ENCODE data around the gene RINL. TPM values are rescaled to one million over a fixed set of nuclear protein-coding genes. Genes with fewer than 3 reads are reported as not detected.
"Not testable (repeated sequence)": the region's sequence is repeated elsewhere in the genome, so short reads cannot be mapped to it uniquely, and the experiment has no call there.

RINL gene
- total RNA-seq, 2 experiments from 2014 or later, result 92.6 to 100.0 TPM

DNA sequence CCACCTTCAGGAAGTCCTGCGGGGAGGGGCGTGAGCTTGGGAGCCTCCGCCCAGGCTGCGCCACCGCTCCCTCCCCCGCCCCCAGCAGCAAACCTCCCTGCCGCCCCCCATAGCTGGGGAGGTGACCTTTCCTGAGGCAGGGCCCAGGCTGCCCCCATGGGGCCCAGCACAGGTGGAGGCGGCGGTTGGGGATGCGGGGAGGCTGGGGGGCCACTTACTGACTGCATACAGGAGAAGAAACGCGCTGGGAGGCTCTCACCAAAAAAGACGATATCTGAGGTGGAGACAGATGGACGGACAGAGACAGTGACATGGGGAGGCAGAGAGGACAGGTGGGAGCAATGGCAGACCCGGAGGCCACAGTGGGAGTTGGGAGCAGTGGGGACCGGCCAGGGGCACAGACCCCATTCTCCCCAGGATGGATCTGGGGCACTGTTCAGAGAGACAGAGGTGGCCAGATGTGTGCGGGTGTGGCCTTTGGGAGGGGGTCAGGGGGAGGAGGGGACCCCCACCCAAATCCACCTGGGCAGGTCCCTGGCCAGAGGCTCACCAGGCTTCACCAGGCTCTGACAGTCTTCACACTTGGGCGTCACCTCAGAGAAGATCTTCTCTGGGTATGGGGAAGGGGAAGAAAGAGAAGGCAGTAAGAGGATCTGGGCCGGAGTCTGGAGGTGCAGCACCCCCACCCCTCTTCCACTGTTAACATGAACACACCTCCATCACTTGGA is 3.0 kb upstream of the RINL start:
- POLR2A ChIA-PET, result no interaction called here
- CTCF ChIA-PET, result interaction anchor here (1.4 kb wide), 1 partner anchor 12 kb away, joined by 3 read pairs; no protein-coding TSS in a partner anchor
- Mint-ChIP-seq H3K27me3 (no peaks in the 10 kb centered on the region), H3K36me3 (peaks cover 13% of the 10 kb centered on the region), H3K4me1 (ENCODE audit: low read depth) (peaks cover 29% of the 10 kb centered on the region), H3K27ac (no peak overlapping the region), H3K4me3 (no peak overlapping the region), H3K9me3 (no peaks in the 10 kb centered on the region)
- intact Hi-C loops (cut with micrococcal nuclease), result no loop called here
- no peak for DNase-seq

DNA sequence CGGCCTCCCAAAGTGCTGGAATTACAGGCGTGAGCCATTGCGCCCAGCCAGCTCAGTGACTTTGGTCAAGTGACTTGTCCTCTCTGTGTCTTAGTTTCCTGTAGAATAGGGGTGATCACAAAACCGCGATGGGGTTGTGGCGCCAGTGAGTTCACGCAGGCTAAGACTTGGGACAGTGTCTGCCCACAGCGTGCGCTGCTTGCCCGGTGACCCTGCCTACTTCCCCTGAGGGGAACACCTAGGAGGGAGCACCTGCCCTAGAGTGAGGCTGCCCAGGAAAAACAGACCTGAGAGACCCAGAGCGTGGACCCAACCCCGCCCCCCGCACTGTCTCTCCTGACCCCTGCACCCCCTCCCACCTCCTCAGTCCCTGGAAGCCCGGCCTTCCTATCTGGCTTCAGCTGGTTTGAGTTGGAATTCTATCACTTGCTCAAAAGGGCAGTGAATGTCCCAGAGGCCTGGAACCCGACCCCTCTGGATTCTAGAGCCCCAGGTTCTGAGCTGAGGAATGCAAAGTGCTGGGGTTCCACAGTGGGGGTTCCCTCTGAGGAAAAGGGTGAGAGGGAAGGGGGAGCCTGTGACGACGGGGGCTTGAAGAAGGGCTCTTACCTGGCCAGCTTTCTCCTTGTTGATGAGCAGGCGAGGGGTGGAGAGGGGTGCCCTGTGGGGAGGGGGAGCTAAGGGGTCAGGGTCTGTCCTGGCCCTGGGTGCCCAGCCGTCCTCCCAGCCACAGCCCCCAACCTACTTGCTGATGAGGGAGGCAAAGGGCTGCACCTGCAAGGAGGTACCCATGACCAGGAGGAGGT is 2.2 kb upstream of the RINL start:
- no peak for DNase-seq
- H3K27ac Mint-ChIP-seq, result peak overlapping the region; percentile 70
- H3K9me3 Mint-ChIP-seq, result no peaks in the 10 kb centered on the region
- ChIA-PET CTCF (interaction anchor here (4.9 kb wide), 1 partner anchor 8 kb away, joined by 51 read pairs; no protein-coding TSS in a partner anchor), POLR2A (interaction anchor here (0.6 kb wide), 1 partner anchor 21 kb away, joined by 3 read pairs; no protein-coding TSS in a partner anchor)
- H3K27me3 Mint-ChIP-seq, result no peaks in the 10 kb centered on the region
- intact Hi-C loops (cut with micrococcal nuclease), result no loop called here
- H3K4me3 Mint-ChIP-seq, result no peak overlapping the region
- H3K36me3 Mint-ChIP-seq, result peaks cover 14% of the 10 kb centered on the region
- peaks cover 30% of the 10 kb centered on the region for H3K4me1 Mint-ChIP-seq (ENCODE audit: low read depth)

- Mint-ChIP-seq H3K9me3 (no peaks in the 10 kb centered on the region), H3K27me3 (no peaks in the 10 kb centered on the region), H3K27ac (peak overlapping the region; percentile 99), H3K4me1 (ENCODE audit: low read depth) (peaks cover 30% of the 10 kb centered on the region), H3K36me3 (peaks cover 14% of the 10 kb centered on the region), H3K4me3 (no peak overlapping the region)
- intact Hi-C loops (cut with micrococcal nuclease), result no loop called here
- DNase-seq, result no peak
- POLR2A ChIA-PET, result interaction anchor here (0.6 to 2.1 kb wide), 6 partner anchors 10 to 47 kb away, joined by 3 to 6 read pairs (median 4); partner anchors contain the start of genes ECH1, NFKBIB and SIRT2
- CTCF ChIA-PET, result interaction anchor here (0.7 to 4.9 kb wide), 6 partner anchors 9 to 245 kb away, joined by 4 to 51 read pairs (median 5); partner anchors contain the start of genes MRPS12 and SARS2
Measured at GRCh38 chr19:38879400-38879751, 1.3 kb upstream of the RINL start.

DNA sequence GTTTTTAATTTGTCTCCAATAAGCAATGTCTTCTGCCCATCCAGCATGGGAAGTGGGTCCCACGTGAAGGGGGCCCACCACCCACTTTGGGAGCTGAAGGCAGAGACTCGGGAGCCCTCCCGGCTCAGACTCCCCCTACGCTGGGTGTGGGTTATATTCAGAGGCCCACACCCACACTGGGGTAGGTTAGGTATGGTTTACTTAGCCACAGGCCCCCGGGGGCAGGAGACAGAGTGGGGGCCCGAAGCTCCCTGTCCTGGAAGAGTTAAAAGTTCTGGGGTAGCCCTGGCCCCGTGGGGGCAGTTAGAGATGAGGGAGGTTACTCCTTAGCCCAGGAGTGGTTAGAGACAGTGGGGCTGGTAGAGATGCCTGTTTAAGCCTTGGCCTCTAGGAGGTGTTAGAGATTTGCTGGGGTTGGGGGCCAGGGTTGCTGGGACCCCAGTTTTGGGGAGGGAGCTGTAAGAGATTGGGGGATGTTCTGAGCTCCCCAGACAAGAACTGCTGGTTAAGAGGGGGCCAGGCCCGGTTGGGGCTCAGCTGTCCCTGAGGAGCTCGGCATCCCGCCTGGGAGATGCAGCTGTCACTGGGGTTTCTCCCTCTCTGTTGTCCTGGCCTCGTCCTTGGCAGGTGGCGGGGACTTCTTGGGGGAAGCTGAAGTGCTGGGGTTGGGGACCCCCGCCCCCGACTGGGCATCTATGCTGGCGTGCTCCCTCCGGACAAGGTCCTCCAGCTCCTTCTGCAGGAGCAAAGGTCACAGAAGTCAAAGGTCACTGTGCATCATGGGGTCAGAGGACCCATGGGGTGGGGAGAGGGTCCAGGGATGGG is 712 bp upstream of the RINL start:
- intact Hi-C loops (cut with micrococcal nuclease), result no loop called here

GRCh38 chr19:38875656-38876395 is 2.2 kb downstream of the RINL start:
- peak overlapping the region; percentile 39 for H3K4me3 Mint-ChIP-seq
- no peak for DNase-seq

More for the DNA sequence above, 712 bp upstream of the RINL start:
- Mint-ChIP-seq H3K27ac (peak overlapping the region; percentile 99), H3K27me3 (no peaks in the 10 kb centered on the region), H3K4me1 (ENCODE audit: low read depth) (peaks cover 30% of the 10 kb centered on the region), H3K9me3 (no peaks in the 10 kb centered on the region), H3K4me3 (peak overlapping the region; percentile 98), H3K36me3 (peaks cover 14% of the 10 kb centered on the region)
- ChIA-PET POLR2A (interaction anchor here (1.1 to 2.1 kb wide), 8 partner anchors 10 to 47 kb away, joined by 3 to 10 read pairs (median 5); partner anchors contain the start of genes ECH1, NFKBIB and SIRT2), CTCF (interaction anchor here (0.7 to 4.9 kb wide), 9 partner anchors 8 to 244 kb away, joined by 3 to 51 read pairs (median 5); partner anchors contain the start of genes MRPS12 and SARS2)
- no peak for DNase-seq

GRCh38 chr19:38873400-38873799 is 4.7 kb downstream of the RINL start:
- H3K4me1 Mint-ChIP-seq (ENCODE audit: low read depth), result peaks cover 42% of the 10 kb centered on the region
- H3K27ac Mint-ChIP-seq, result peak overlapping the region; percentile 3
- H3K27me3 Mint-ChIP-seq; H3K9me3 Mint-ChIP-seq; POLR2A ChIA-PET; intact Hi-C loops (cut with micrococcal nuclease); H3K4me3 Mint-ChIP-seq; DNase-seq: not testable (repeated sequence)
- CTCF ChIA-PET, result interaction anchor here (2.2 kb wide), 1 partner anchor 14 kb away, joined by 17 read pairs; no protein-coding TSS in a partner anchor
- peaks cover 28% of the 10 kb centered on the region for H3K36me3 Mint-ChIP-seq

More at GRCh38 chr19:38875656-38876395, 2.2 kb downstream of the RINL start:
- peak overlapping the region; percentile 69 for H3K27ac Mint-ChIP-seq
- intact Hi-C loops (cut with micrococcal nuclease), result no loop called here
- no peaks in the 10 kb centered on the region for H3K27me3 Mint-ChIP-seq
- H3K4me1 Mint-ChIP-seq (ENCODE audit: low read depth), result peaks cover 31% of the 10 kb centered on the region
- no peaks in the 10 kb centered on the region for H3K9me3 Mint-ChIP-seq
- peaks cover 11% of the 10 kb centered on the region for H3K36me3 Mint-ChIP-seq
- POLR2A ChIA-PET, result no interaction called here
- CTCF ChIA-PET, result interaction anchor here (0.6 to 4.9 kb wide), 3 partner anchors 12 to 102 kb away, joined by 3 to 51 read pairs (median 3); partner anchors contain the start of genes MRPS12 and SARS2

DNA sequence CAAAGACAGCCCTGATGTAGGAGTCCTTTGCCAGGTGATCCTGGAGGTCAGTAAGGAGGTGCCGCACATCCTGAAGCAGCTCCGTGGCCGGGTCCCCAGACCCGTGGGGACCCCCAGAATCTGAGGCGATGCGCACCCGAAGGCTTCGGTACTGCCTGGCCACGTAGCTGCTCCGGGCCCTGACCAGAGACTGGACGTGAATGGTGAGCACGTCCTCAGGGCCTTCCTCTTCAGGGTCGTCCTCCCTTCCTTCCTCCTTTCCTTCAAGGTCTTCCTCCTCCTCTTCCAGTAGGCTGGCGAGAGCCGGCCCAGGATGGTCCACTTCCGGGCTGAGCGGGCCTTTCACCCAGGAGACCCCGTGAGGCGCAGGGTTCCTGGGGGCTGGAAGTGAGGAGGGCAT is 7.5 kb downstream of the RINL start:
- ChIA-PET CTCF (interaction anchor here (0.9 to 4.4 kb wide), 9 partner anchors 8 to 468 kb away, joined by 3 to 19 read pairs (median 12); partner anchors contain the start of genes FAM98C, MRPS12 and SARS2), POLR2A (interaction anchor here (0.5 to 2.9 kb wide), 6 partner anchors 19 to 622 kb away, joined by 3 to 24 read pairs (median 4); partner anchors contain the start of gene HNRNPL)
- intact Hi-C loops (cut with micrococcal nuclease), result no loop called here
- peaks cover 36% of the 10 kb centered on the region for H3K4me1 Mint-ChIP-seq (ENCODE audit: low read depth)
- no peak for DNase-seq
- H3K4me3 Mint-ChIP-seq, result peak overlapping the region; percentile 70
- peaks cover 27% of the 10 kb centered on the region for H3K36me3 Mint-ChIP-seq
- H3K27me3 Mint-ChIP-seq, result no peaks in the 10 kb centered on the region
- H3K9me3 Mint-ChIP-seq, result no peaks in the 10 kb centered on the region
- H3K27ac Mint-ChIP-seq, result peak overlapping the region; percentile 69

- CTCF ChIA-PET, result interaction anchor here (0.7 to 4.4 kb wide), 17 partner anchors 9 to 571 kb away, joined by 3 to 19 read pairs (median 5); partner anchors contain the start of genes MRPS12, NFKBIB, RINL and SARS2
- POLR2A ChIA-PET, result interaction anchor here (0.5 to 2.9 kb wide), 7 partner anchors 8 to 479 kb away, joined by 3 to 24 read pairs (median 5); partner anchors contain the start of genes ECH1, HNRNPL and RINL
- H3K27ac Mint-ChIP-seq, result peak overlapping the region; percentile 79
- H3K9me3 Mint-ChIP-seq, result no peaks in the 10 kb centered on the region
- peak overlapping the region; percentile 76 for H3K4me3 Mint-ChIP-seq
- DNase-seq, result peak; percentile 94
- peaks cover 40% of the 10 kb centered on the region for H3K4me1 Mint-ChIP-seq (ENCODE audit: low read depth)
- H3K36me3 Mint-ChIP-seq, result peaks cover 27% of the 10 kb centered on the region
- no peaks in the 10 kb centered on the region for H3K27me3 Mint-ChIP-seq
- intact Hi-C loops (cut with micrococcal nuclease), result loop anchor here (1.0 to 5.0 kb wide), 3 partner anchors 13 to 38 kb away; partner anchors contain the start of gene ECH1
Measured at GRCh38 chr19:38869836-38870607, 8.1 kb downstream of the RINL start.

DNA sequence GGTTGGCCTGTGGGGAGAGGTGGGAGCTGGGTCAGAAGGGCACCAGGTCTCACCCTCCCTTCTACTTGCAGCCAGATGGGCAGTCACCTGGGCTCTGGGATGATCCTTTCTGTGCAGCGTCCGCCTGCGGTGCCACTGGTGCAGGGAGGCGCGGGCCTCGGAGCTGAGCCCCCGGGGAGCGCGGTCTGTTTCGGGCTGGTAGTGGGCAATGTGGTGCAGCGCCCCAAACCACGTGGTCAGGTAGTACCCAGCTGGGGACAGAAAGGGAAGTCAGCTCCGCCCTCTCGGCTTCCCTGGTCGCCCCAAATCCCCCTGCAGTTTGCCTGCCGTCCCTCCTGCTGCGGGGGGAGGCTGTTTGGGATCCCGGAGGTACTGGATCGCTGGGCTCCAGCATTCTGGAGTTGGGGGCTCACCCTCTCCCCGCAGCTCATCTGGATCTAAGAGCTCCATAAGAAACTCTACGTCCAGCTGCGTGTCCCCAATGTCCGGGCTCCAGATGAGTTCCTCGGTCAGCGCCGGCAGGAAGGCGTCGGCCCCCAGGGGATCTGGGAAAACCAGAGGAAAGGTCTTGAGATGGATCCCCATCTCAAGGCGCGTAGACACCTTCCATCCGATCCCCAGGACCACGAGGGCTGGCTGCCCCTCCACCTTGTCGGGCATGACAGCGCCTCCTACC is 8.8 kb downstream of the RINL start:
- Mint-ChIP-seq H3K27ac (peak overlapping the region; percentile 79), H3K4me1 (ENCODE audit: low read depth) (peaks cover 47% of the 10 kb centered on the region), H3K4me3 (peak overlapping the region; percentile 76), H3K27me3 (no peaks in the 10 kb centered on the region), H3K36me3 (peaks cover 27% of the 10 kb centered on the region), H3K9me3 (no peaks in the 10 kb centered on the region)
- no peak for DNase-seq
- CTCF ChIA-PET, result interaction anchor here (0.7 to 4.4 kb wide), 16 partner anchors 9 to 572 kb away, joined by 3 to 19 read pairs (median 5); partner anchors contain the start of genes MRPS12, NFKBIB, RINL and SARS2
- POLR2A ChIA-PET, result interaction anchor here (0.6 to 2.9 kb wide), 6 partner anchors 8 to 134 kb away, joined by 3 to 24 read pairs (median 5); partner anchors contain the start of genes ECH1, HNRNPL and RINL
- intact Hi-C loops (cut with micrococcal nuclease), result loop anchor here (1.0 to 5.0 kb wide), 3 partner anchors 12 to 37 kb away; partner anchors contain the start of gene ECH1
